Hematopoietic multipotent progenitor cell (in vitro differentiated cells): Measurements from ENCODE around the gene FHOD1. TPM values are rescaled to one million over a fixed set of nuclear protein-coding genes. Genes with fewer than 3 reads are reported as not detected.
A peak's percentile ranks its signal among the peaks of the same experiment; 100 is the strongest.

Experiments used
- DNase-seq, 3 donors: peaks; one replicate each; pipeline ENCODE4 v3.0.0-alpha.2; 2011 to 2015; ENCODE audit warnings: low read depth in 2 of 3, low spot score in 2 of 3
- small RNA-seq: library from RNA; depleted of rRNA; stranded (forward); fragments of <200 nt; gene quantifications from one replicate; pipeline ENCODE3, GENCODE V24; 2012
- total RNA-seq: library from RNA; depleted of rRNA; stranded (reverse); fragments of >200 nt; gene quantifications from one replicate; pipeline ENCODE4 v1.2.3, GENCODE V29; 2012

Gene FHOD1
- total RNA-seq, 1 donor, result 45.8 TPM

DNA sequence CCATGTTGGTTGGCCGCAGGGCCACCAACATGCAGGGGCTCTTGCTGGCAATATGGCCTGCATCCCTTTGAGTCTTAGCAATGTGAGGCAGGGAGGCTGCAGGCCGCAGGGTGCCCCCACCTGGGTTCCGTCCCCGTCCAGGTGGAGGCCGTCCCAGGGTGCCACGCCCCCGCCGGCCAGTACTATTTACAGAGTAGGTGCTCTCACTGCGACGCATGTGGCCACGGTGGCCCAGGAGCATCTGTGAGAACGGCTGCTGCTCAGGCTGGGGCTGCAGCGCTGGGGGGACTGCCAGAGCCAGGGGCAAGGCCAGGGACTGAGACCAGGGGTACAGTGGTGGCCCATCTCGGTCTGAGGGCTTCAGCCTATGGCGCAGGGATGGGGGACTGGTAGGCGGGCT, 67.1 kb downstream of the FHOD1 start:
- DNase-seq, result no peak

DNA sequence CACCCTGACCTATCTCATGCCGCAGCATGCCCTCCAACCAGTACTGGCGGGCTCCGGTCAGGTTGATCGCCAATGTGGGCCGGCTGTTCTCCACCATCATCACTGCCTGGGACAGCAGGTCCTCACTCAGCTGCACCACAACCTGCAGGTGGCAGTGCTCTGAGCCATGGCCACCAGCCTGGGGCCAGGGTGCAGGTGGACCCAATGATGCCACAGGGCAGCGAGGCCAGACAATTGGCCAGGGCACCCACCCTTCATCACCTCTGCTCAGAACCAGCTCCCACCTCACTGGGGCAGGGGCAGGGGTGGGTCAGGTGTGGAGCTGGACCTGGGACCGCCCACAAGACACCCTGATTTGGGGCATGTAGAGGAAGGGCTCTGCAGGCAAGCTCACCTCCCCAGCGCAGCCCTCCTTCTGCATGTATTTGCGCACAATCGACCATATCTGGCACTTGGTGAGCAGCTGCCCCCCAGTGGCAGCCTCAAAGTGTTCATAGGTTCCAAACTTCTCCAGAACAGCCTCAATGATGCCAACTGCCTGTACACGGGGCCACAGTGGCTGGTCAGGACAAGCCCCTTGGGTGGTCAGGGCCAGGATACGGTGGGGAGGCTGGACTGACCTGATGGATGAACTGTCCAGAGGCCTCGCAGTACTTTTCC, 67.7 kb downstream of the FHOD1 start:
- DNase-seq, result no peak

Small RNA genes lying within 50 kb of the gene (small RNA-seq; reads per million reads assigned to genes)
- gene MIR328, result 16.2 reads per million, percentile 94 among the genes with 10 or more reads in this experiment

Other genes starting within 250 kb of the FHOD1 start
- 55.7 TPM for gene CBFB, start 218.3 kb downstream of the FHOD1 start, total RNA-seq
- gene PHAF1, start 137.5 kb downstream of the FHOD1 start, total RNA-seq, result 21.0 TPM
- 9.2 TPM for gene B3GNT9, start 96.5 kb downstream of the FHOD1 start, total RNA-seq
- gene TRADD, start 87.6 kb downstream of the FHOD1 start, total RNA-seq, result 29.6 TPM
- 14.8 TPM for gene FBXL8, start 87.5 kb downstream of the FHOD1 start, total RNA-seq
- gene HSF4, start 82.7 kb downstream of the FHOD1 start, total RNA-seq, result 1.3 TPM
- gene NOL3, start 76.9 kb downstream of the FHOD1 start, total RNA-seq, result 0.54 TPM
- gene MATCAP1, start 63.5 kb downstream of the FHOD1 start, total RNA-seq, result 12.9 TPM
- gene EXOC3L1, start 57.3 kb downstream of the FHOD1 start, total RNA-seq, result under 0.01 TPM
- 91.8 TPM for gene E2F4, start 55.3 kb downstream of the FHOD1 start, total RNA-seq
- 1.6 TPM for gene ELMO3, start 48.4 kb downstream of the FHOD1 start, total RNA-seq
- 27.5 TPM for gene TMEM208, start 20.4 kb downstream of the FHOD1 start, total RNA-seq
- gene SLC9A5, start 1.5 kb upstream of the FHOD1 start, total RNA-seq, result 0.54 TPM
- 23.4 TPM for gene PLEKHG4, start 32.1 kb upstream of the FHOD1 start, total RNA-seq
- gene KCTD19, start 79.3 kb upstream of the FHOD1 start, total RNA-seq, result 0.54 TPM
- gene LRRC36, start 79.3 kb upstream of the FHOD1 start, total RNA-seq, result 0.27 TPM
- 5.1 TPM for gene TPPP3, start 146.0 kb upstream of the FHOD1 start, total RNA-seq
- gene ZDHHC1, start 169.0 kb upstream of the FHOD1 start, total RNA-seq, result 6.7 TPM
- 0.27 TPM for gene HSD11B2, start 183.6 kb upstream of the FHOD1 start, total RNA-seq
- gene ATP6V0D1, start 233.7 kb upstream of the FHOD1 start, total RNA-seq, result 153 TPM
- not detected for gene AGRP, start 236.1 kb upstream of the FHOD1 start, total RNA-seq